ENCODE results near the gene LUC7L2. TPM values are rescaled to one million over a fixed set of nuclear protein-coding genes. Genes with fewer than 3 reads are reported as not detected.

LUC7L2 gene
- total RNA-seq, 4 donors from 2014 or later, result 48.7 to 71.7 (median 56.8) TPM

DNA sequence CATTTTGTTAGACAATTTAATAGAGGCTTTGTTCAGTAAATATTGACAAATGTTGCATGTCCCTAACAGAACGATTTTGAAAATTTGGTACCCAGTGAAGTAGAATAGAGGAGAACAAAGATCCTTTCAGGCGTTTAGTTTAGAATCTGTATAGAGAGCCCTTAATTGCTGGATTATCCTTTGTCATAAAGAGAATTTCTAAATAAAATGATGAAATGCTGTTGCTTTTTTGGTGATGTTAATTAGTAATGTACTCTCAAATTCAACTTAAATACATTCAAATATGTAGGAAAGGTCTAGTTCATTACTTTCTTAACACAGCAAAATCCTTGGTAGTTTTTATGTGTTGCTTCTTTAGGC is 1.2 kb downstream of the LUC7L2 start:
- no peak for TF ChIP-seq POLR2A (IDR thresholded peaks at IDR 0.05)
- TF ChIP-seq, protein P1, sequence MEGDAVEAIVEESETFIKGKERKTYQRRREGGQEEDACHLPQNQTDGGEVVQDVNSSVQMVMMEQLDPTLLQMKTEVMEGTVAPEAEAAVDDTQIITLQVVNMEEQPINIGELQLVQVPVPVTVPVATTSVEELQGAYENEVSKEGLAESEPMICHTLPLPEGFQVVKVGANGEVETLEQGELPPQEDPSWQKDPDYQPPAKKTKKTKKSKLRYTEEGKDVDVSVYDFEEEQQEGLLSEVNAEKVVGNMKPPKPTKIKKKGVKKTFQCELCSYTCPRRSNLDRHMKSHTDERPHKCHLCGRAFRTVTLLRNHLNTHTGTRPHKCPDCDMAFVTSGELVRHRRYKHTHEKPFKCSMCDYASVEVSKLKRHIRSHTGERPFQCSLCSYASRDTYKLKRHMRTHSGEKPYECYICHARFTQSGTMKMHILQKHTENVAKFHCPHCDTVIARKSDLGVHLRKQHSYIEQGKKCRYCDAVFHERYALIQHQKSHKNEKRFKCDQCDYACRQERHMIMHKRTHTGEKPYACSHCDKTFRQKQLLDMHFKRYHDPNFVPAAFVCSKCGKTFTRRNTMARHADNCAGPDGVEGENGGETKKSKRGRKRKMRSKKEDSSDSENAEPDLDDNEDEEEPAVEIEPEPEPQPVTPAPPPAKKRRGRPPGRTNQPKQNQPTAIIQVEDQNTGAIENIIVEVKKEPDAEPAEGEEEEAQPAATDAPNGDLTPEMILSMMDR (IDR thresholded peaks at IDR 0.05), result no peak
- WGBS, 2 donors, result 0 to 2% methylated on average over 2 of the region's 2 CpGs
- intact Hi-C loops (cut with DNase I; ENCODE audit: low total_unique reads), result no loop called here
- no peak for DNase-seq (ENCODE audit: low spot score in 2 of 2)
- H3K4me3 ChIP-seq (ENCODE audit: low read depth, poor library complexity, severe bottlenecking), result peak overlapping the region; percentile 98

DNA sequence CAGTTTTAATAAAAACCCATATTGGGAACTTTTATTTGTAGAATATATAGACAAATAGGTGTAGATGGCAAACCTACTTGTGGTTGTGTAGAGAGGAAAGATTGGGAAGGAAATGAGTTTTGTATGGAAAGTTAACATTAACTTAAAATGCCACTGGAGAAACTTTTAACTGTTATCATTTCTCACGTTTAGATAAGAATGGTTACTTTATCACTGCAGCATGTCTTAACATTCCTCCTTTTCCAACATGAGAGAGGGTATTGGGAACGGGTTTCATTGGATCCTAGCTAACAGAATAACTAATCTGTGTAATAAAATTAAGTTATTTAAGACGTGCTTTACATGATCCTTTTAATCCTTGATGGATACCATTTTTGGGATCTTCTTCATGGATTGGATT is 1.8 kb downstream of the LUC7L2 start:
- no peak for DNase-seq (ENCODE audit: low spot score in 2 of 2)
- no peak for TF ChIP-seq POLR2A (IDR thresholded peaks at IDR 0.05)
- TF ChIP-seq, protein P1 (IDR thresholded peaks at IDR 0.05), result no peak
- H3K4me3 ChIP-seq (ENCODE audit: low read depth, poor library complexity, severe bottlenecking), result no peak overlapping the region
- intact Hi-C loops (cut with DNase I; ENCODE audit: low total_unique reads), result no loop called here
- WGBS, 2 donors, result 15 to 17% methylated on average over 3 of the region's 3 CpGs

DNA sequence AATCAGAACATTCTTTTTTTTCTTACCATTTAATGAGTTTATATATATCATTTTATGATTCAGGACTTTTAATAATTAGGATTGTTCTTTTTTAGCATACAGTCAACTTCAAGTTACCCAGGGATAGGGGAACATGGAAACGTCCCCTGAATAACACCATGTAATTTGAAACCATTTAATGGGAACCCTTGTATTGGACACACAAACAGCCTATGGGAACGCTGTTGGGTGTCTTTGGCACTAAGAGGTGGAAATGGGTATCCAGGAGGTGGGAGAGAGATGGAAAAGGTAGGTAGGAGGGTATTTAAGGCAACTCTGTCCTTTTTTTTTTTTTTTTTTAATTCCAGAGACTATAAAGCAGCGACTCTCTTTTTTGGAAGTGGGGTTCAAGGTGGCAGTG is 2.6 kb downstream of the LUC7L2 start:
- TF ChIP-seq, protein P1 (IDR thresholded peaks at IDR 0.05), result no peak
- TF ChIP-seq POLR2A (IDR thresholded peaks at IDR 0.05), result no peak
- no peak overlapping the region for H3K4me3 ChIP-seq (ENCODE audit: low read depth, poor library complexity, severe bottlenecking)
- intact Hi-C loops (cut with DNase I; ENCODE audit: low total_unique reads), result no loop called here
- DNase-seq (ENCODE audit: low spot score in 2 of 2), result no peak
- WGBS, 2 donors, result 39 to 47% methylated on average over 3 of the region's 3 CpGs

DNA sequence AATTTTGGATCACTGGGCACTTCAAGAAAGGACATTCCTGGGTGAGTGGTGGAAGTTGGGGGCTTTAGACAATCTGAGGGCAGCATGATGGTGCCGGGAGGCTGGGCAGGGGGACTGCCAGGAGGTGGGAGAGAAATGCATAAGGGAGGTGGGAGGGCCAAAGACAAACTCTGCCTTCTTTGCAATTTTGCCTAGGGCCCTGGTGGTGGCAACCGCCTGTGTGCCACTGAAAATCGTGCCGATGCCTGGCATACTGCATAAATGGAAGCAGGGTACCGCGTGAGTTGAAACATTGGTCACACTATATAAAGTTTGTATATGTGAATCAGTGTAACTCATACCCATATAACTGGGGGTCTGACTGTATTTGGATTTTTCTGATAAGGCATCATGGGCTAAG is 3.3 kb downstream of the LUC7L2 start:
- no peak for DNase-seq (ENCODE audit: low spot score in 2 of 2)
- H3K4me3 ChIP-seq (ENCODE audit: low read depth, poor library complexity, severe bottlenecking), result no peak overlapping the region
- no peak for TF ChIP-seq POLR2A (IDR thresholded peaks at IDR 0.05)
- TF ChIP-seq, protein P1 (IDR thresholded peaks at IDR 0.05), result no peak
- intact Hi-C loops (cut with DNase I; ENCODE audit: low total_unique reads), result no loop called here
- WGBS, 2 donors, result 64 to 72% methylated on average over 6 of the region's 6 CpGs

DNA sequence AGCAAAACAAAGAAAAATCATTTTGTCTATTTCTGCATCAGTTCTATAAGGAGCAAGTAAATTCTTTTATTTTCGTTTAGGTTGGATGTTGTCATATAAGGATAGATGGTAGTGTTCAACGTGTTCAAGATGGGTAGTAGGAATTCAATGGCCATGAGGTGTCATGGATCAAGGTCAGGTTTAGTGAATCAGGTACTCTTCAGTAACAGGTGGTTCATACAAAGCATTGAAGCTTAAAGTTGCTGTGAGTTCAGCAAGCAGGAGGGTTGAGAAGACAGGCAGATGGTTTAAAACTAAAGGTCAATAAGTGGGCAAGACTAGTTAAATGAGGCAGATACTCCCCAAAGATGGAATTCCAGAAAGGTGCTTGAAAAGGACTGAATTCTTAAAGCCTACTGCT is 5.6 kb downstream of the LUC7L2 start:
- no peak for DNase-seq (ENCODE audit: low spot score in 2 of 2)
- no peak overlapping the region for H3K4me3 ChIP-seq (ENCODE audit: low read depth, poor library complexity, severe bottlenecking)
- intact Hi-C loops (cut with DNase I; ENCODE audit: low total_unique reads), result no loop called here
- no peak for TF ChIP-seq POLR2A (IDR thresholded peaks at IDR 0.05)
- TF ChIP-seq, protein P1 (IDR thresholded peaks at IDR 0.05), result no peak
- WGBS, 2 donors, result 82 to 83% methylated on average over 2 of the region's 2 CpGs

DNA sequence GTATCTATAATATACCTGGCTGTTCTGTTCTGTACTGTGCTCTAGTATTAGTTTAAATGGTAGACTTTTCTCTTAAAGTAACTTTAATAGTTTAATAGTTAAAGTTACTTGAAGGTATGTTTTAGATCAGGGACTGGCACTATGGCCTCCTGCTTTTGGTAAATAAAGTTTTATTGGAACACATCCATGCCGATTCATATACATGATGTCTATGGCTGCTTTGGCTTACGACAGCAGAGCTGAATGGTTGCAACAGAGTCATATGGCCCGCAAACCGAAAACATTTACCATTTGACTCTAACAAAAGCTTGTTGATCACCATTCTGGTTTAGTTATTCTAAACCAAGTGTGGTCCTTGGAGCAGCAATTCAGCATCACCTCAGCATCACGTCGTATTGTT is 6.7 kb downstream of the LUC7L2 start:
- no peak for DNase-seq (ENCODE audit: low spot score in 2 of 2)
- intact Hi-C loops (cut with DNase I; ENCODE audit: low total_unique reads), result no loop called here
- 89 to 96% methylated on average over 6 of the region's 6 CpGs for WGBS, 2 donors

More for the DNA sequence above, 6.7 kb downstream of the LUC7L2 start:
- TF ChIP-seq, protein P1 (IDR thresholded peaks at IDR 0.05), result no peak
- no peak for TF ChIP-seq POLR2A (IDR thresholded peaks at IDR 0.05)
- H3K4me3 ChIP-seq (ENCODE audit: low read depth, poor library complexity, severe bottlenecking), result no peak overlapping the region
